Small intestine (tissue), 7 donors: Measurements from ENCODE around the gene PAX4. TPM values are rescaled to one million over a fixed set of nuclear protein-coding genes. Genes with fewer than 3 reads are reported as not detected.

Experiments
- DNase-seq, 2 donors: peaks; one replicate each; pipeline versions ENCODE4 v3.0.0 to v3.0.0-alpha.2; 2013
- FAIRE-seq: peaks from 2 replicates; lab custom pipeline; 2012; peaks lifted over from hg19 to GRCh38; lab: Jason Lieb, UNC
- H3K27ac ChIP-seq, 3 donors: one replicate each; pipeline ENCODE4 v1.5.1; 2013; ENCODE audit warnings: low read length in 2 of 3, mild to moderate bottlenecking in 2 of 3, control low read depth in 1 of 3, inconsistent platforms in 1 of 3, low read depth in 1 of 3, moderate library complexity in 1 of 3
- H3K27me3 ChIP-seq, 3 donors: one replicate each; pipeline ENCODE4 v1.6.1; 2013; ENCODE audit warnings: low read length in 3 of 3, inconsistent platforms in 1 of 3; ENCODE audit not compliant: control insufficient read depth in 3 of 3, insufficient read depth in 3 of 3
- H3K36me3 ChIP-seq, 3 donors: one replicate each; pipeline ENCODE4 v1.6.1; 2013; ENCODE audit warnings: low read length in 3 of 3, inconsistent platforms in 1 of 3, low read depth in 1 of 3, mild to moderate bottlenecking in 1 of 3, moderate library complexity in 1 of 3; ENCODE audit not compliant: control insufficient read depth in 3 of 3, insufficient read depth in 2 of 3
- H3K4me1 ChIP-seq, 3 donors: one replicate each; pipeline ENCODE4 v1.6.1; 2013; ENCODE audit warnings: low read length in 2 of 3, inconsistent platforms in 1 of 3, low read depth in 1 of 3, mild to moderate bottlenecking in 1 of 3, moderate library complexity in 1 of 3; ENCODE audit not compliant: control insufficient read depth in 3 of 3, insufficient read depth in 2 of 3
- H3K4me3 ChIP-seq, 3 donors: one replicate each; pipeline ENCODE4 v1.5.1; 2013; ENCODE audit warnings: low read length in 3 of 3, control low read depth in 1 of 3, inconsistent platforms in 1 of 3, low read depth in 1 of 3, mild to moderate bottlenecking in 1 of 3, moderate library complexity in 1 of 3
- H3K9me3 ChIP-seq, 2 donors: one replicate each; pipeline ENCODE4 v1.6.1; 2013; ENCODE audit warnings: low read depth in 1 of 2, low read length in 1 of 2; ENCODE audit not compliant: control insufficient read depth in 2 of 2, insufficient read depth in 1 of 2
- WGBS, 3 donors: extraction: QIAGEN DNeasy Blood & Tissue Kit; methylation state at CpG; one replicate each; pipeline ENCODE4 v1.1.7; 2013; 5-methylcytosine and 5-hydroxymethylcytosine counted together
- polyA plus RNA-seq, 4 donors: library from polyadenylated mRNA; stranded (reverse) in 3 of 4; unstranded in 1 of 4; fragments of 200-250 nt in 3 of 4; fragments of 120-200 nt in 1 of 4; gene quantifications; one replicate each; pipeline versions ENCODE4 v1.2.1 to v1.2.3, GENCODE V29; 2013
- donor health status: healthy with polysubstance abuse.
- donor health status: control.
- donor health status: control.
- donor health status: Bipolar disorder and iron deficiency.
- donor health status: healthy.

PAX4 gene
- polyA plus RNA-seq, 4 donors = 0.31 to 4.9 (median 0.81) TPM; not detected in 1

GRCh38 chr7:127619681-127620405 lies 1.9 kb upstream of the PAX4 start:
- peak in 1 of 2 donors; percentile 30 for DNase-seq
- Histone ChIP-seq H3K4me1 (no peaks in the 10 kb centered on the region), H3K36me3 (no peaks in the 10 kb centered on the region), H3K9me3 (no peaks in the 10 kb centered on the region), H3K27ac (peak overlapping the region in 1 of 3 donors; percentile 7), H3K4me3 (no peak overlapping the region), H3K27me3 (peaks cover 3 to 45% (median 8%) of the 10 kb centered on the region in 3 donors)
- WGBS, 3 donors = 8 to 11% (median 9%) methylated on average over 24 to 27 of the region's 27 CpGs
- no peak for FAIRE-seq

DNA sequence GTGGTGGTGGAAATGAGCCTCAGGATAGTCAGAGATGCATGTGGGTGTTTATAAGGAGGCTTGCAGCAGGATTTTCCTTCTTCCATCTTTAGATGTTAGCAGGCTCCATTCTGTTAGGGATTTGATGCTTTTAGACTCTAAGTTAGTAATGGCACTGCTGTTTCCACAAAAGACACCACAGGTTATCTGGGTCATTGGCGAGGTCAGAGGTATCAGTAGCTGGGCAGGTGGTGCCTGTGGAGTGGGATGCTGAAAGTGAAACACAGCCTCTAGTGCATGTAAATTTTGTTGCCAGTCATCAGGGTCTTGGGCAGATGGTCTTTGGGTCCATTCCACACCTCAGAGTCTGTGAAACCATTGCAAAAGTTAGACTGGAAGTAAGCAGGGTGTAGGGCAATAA lies 833 bp upstream of the PAX4 start:
- Histone ChIP-seq H3K36me3 (no peaks in the 10 kb centered on the region), H3K27me3 (peaks cover 3 to 45% (median 8%) of the 10 kb centered on the region in 3 donors), H3K9me3 (no peaks in the 10 kb centered on the region), H3K4me3 (no peak overlapping the region), H3K4me1 (no peaks in the 10 kb centered on the region), H3K27ac (no peak overlapping the region)
- no peak for DNase-seq
- FAIRE-seq = no peak
- WGBS, 3 donors = 38 to 61% (median 42%) methylated on average over 1 of the region's 1 CpG

DNA sequence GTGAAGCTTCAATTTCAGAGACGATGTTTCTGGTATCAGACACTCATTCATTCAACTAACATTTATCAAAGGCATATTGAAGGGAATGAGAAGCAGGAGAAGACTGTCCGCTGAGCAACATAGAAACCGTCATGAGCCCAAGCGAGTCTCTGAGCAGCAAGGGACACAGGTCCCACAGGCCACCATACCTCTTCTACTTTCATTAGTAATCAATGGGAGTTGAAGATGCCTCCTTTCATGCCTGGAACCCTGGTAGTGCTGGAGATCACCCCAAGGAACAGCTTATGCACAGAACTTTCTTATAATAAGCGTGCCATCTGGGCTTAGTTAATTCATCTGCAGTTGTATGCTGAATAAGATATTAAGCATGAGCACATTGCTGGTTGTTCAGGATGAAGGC lies 1.2 kb downstream of the PAX4 start:
- H3K27me3 ChIP-seq = peaks cover 3 to 45% (median 8%) of the 10 kb centered on the region in 3 donors
- no peak for FAIRE-seq
- WGBS, 3 donors = 87 to 89% (median 88%) methylated on average over 5 of the region's 5 CpGs

DNA sequence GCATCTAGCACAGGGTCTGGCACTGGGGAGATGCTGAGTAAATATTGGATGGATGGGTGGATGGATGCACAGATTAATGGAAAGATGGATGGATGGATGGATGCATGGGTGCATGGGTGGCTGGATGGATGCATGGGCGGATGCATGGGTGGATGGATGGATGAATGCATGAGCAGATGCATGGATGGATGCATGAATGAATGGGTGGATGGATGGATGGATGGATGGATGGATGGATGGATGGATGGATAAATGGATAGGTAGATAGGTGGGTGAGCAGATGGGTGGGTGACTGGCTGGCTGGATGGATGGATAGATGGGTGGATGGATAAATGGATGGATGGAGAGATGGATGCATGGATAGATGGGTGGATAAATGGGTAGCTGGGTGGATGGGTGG lies 5.7 kb downstream of the PAX4 start:
- no peak overlapping the region for H3K27ac ChIP-seq
- FAIRE-seq = no peak
- peaks cover 0 to 14% of the 10 kb centered on the region in 2 donors for H3K9me3 ChIP-seq
- WGBS, 3 donors = 89 to 100% (median 90%) methylated on average over 1 of the region's 1 CpG
- H3K4me1 ChIP-seq = no peaks in the 10 kb centered on the region
- no peaks in the 10 kb centered on the region for H3K36me3 ChIP-seq
- DNase-seq = no peak
- H3K4me3 ChIP-seq = no peak overlapping the region
- peaks cover 0 to 9% (median 0%) of the 10 kb centered on the region in 3 donors for H3K27me3 ChIP-seq

More for the DNA sequence above, 1.2 kb downstream of the PAX4 start:
- H3K27ac ChIP-seq = no peak overlapping the region
- no peak overlapping the region for H3K4me3 ChIP-seq
- DNase-seq = no peak
- no peaks in the 10 kb centered on the region for H3K4me1 ChIP-seq
- no peaks in the 10 kb centered on the region for H3K36me3 ChIP-seq
- no peaks in the 10 kb centered on the region for H3K9me3 ChIP-seq

DNA sequence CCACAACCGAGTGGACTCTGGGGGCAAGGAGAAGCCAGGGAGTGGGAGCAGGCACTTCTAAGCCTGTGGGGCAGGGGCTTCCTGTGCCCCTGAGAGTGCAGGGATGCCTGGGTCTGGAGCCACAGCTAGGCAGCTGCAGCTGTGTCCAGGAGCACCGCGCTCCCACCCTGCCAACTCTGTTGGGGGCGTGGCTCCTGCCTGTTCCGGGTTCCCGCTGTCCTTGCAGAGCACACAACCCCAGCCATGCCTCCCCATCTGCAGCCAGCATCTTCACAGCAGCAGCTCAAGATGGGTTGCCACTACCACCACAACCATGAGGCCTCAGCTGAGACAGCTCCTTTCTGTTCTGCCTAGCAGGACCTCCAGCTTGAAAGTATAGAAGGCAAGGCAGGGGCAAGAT lies 8.6 kb downstream of the PAX4 start:
- Histone ChIP-seq H3K36me3 (no peaks in the 10 kb centered on the region), H3K4me1 (no peaks in the 10 kb centered on the region), H3K4me3 (no peak overlapping the region), H3K27ac (no peak overlapping the region), H3K9me3 (peaks cover 0 to 14% of the 10 kb centered on the region in 2 donors), H3K27me3 (no peaks in the 10 kb centered on the region)
- no peak for FAIRE-seq
- no peak for DNase-seq
- WGBS, 3 donors = 87 to 94% (median 93%) methylated on average over 6 of the region's 6 CpGs

DNA sequence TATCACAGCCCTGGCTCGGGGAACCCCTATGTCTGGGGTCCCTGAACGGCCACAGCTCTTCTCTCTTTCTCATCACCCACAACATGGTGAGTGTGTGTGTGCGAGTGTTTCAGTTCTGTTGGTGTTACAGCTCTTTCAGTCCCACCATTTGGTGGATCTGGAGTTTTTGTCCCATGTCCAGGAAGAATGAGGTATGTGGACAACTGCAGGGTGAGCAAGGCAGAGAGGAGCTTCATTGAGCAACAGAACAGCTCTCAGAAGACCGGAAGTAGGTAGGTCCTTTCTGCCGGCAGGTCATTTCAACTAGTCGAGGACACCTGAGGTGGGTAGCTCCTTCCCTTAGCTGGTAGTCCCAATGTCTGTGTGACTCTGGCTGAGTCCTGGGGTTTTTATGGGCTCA lies 9.5 kb downstream of the PAX4 start:
- DNase-seq (no peak), FAIRE-seq (no peak)
- Histone ChIP-seq H3K36me3 (no peaks in the 10 kb centered on the region), H3K4me1 (no peaks in the 10 kb centered on the region), H3K27ac (no peak overlapping the region), H3K9me3 (peaks cover 0 to 14% of the 10 kb centered on the region in 2 donors), H3K4me3 (no peak overlapping the region), H3K27me3 (no peaks in the 10 kb centered on the region)
- WGBS, 3 donors = 83 to 90% (median 86%) methylated on average over 6 of the region's 6 CpGs

DNA sequence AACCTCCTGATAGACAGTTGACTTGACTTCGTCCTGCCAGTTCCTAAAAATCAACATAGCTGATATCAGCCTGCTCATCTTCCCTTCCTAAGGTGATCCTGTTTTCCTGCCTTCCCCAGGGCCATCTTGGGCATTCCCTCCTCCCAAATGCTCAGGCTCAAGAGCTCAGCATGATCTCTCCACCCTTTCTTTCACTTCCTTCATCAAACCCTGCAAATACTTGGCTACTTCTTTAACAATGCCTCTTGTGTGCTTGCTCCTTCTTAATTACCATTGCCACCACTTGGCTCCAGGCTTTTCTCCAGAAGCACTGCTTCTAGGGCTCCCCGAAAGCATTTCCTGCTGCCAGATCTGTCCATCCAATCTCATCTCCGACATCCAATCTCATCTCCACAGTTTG lies 17.1 kb downstream of the PAX4 start:
- no peaks in the 10 kb centered on the region for H3K4me1 ChIP-seq
- H3K9me3 ChIP-seq = no peaks in the 10 kb centered on the region
- no peak overlapping the region for H3K27ac ChIP-seq
- 81 to 90% (median 86%) methylated on average over 3 of the region's 3 CpGs for WGBS, 3 donors
- no peak for FAIRE-seq
- no peaks in the 10 kb centered on the region for H3K36me3 ChIP-seq
- H3K4me3 ChIP-seq = no peak overlapping the region
- H3K27me3 ChIP-seq = peaks cover 0 to 5% (median 0%) of the 10 kb centered on the region in 3 donors
- DNase-seq = no peak

DNA sequence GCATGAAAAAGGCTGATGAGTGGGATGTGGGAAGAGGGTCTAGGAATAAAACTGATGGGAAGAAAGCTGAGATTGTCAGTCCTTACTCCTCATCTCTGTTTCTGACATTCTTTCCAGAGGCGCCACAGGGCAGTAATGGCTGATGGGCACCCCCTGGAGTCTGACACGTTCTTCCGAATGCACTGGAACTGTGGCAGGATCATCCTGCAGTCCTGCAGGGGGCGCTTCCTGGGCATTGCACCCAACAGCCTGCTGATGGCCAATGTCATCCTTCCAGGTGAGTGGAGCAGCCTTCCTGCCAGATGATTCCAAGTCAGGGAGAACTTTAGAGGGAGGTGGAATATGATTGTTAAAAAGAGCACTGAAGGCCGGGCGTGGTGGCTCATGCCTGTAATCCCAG lies 19.6 kb downstream of the PAX4 start:
- Histone ChIP-seq H3K36me3 (no peaks in the 10 kb centered on the region), H3K27ac (no peak overlapping the region), H3K27me3 (peaks cover 0 to 5% (median 0%) of the 10 kb centered on the region in 3 donors), H3K4me1 (no peaks in the 10 kb centered on the region), H3K9me3 (no peaks in the 10 kb centered on the region), H3K4me3 (no peak overlapping the region)
- FAIRE-seq = no peak
- WGBS, 3 donors = 67 to 84% (median 74%) methylated on average over 6 of the region's 6 CpGs
- DNase-seq = no peak
